Cardiac septum (tissue), 1 donor: ENCODE data around the gene LYRM9. TPM values are rescaled to one million over a fixed set of nuclear protein-coding genes. Genes with fewer than 3 reads are reported as not detected.
"Not testable (repeated sequence)": the region's sequence is repeated elsewhere in the genome, so short reads cannot be mapped to it uniquely, and the experiment has no call there.

ENCODE experiments used
- DNase-seq: peaks from one replicate; pipeline ENCODE4 v3.0.0-alpha.2; 2020; ENCODE audit warnings: low spot score
- intact Hi-C: fragments of 100-400 bp; cut with DNase I; formaldehyde crosslinking; loops from one replicate; pipeline ENCODE4 v1.14.0; 2022
- long read RNA-seq: library from polyadenylated mRNA; unstranded; transcript quantifications from one replicate; pipeline ENCODE4 v2.0.0, GENCODE V29; 2021
- total RNA-seq: library from RNA; stranded (reverse); fragmentation: NEBNext Ultra II Directional; extraction: Animal tissue kit (Norgen Biotek cat#: 25700); gene quantifications from one replicate; pipeline ENCODE4 v1.2.1, GENCODE V29; 2021
- donor health status: DM: no; HTN: no; CAD: no.

Gene LYRM9
- total RNA-seq = 8.8 TPM
- long read RNA-seq, partial matches to known transcripts = 2 of 6 reads
- long read RNA-seq, other reads (novel, unspliced or antisense) = 1 of 6 reads

- intact Hi-C loops = loop anchor here (10.0 kb wide), 3 partner anchors 142 to 362 kb away; no protein-coding TSS in a partner anchor
- DNase-seq = peak; percentile 97
Observed at GRCh38 chr17:27892866-27893769, at the start of gene LYRM9. Gene LYRM9, minus strand, starts transcription at chr17:27893365. Its CDS starts 10,671 bp downstream, at chr17:27882694.

- DNase-seq = no peak
- intact Hi-C loops = no loop called here
Observed at GRCh38 chr17:27940503-27941428, 47.6 kb upstream of the LYRM9 start.

GRCh38 chr17:27939474-27940465, 46.6 kb upstream of the LYRM9 start:
- intact Hi-C loops = no loop called here

GRCh38 chr17:27938864-27939263, 45.7 kb upstream of the LYRM9 start:
- no peak for DNase-seq
- intact Hi-C loops = no loop called here

More at GRCh38 chr17:27939474-27940465, 46.6 kb upstream of the LYRM9 start:
- DNase-seq = no peak

GRCh38 chr17:27938241-27938640, 45.1 kb upstream of the LYRM9 start:
- intact Hi-C loops = no loop called here
- DNase-seq = no peak

- DNase-seq = no peak
- intact Hi-C loops = no loop called here
Observed at GRCh38 chr17:27937025-27937546, 43.9 kb upstream of the LYRM9 start.

- intact Hi-C loops = no loop called here
- DNase-seq = no peak
Observed at GRCh38 chr17:27930000-27930399, 36.8 kb upstream of the LYRM9 start.

GRCh38 chr17:27928587-27928986, 35.4 kb upstream of the LYRM9 start:
- DNase-seq = no peak
- intact Hi-C loops = no loop called here

GRCh38 chr17:27927781-27928180, 34.6 kb upstream of the LYRM9 start:
- intact Hi-C loops = no loop called here
- no peak for DNase-seq

GRCh38 chr17:27921599-27921998, 28.4 kb upstream of the LYRM9 start:
- no peak for DNase-seq
- intact Hi-C loops = no loop called here

- intact Hi-C loops = no loop called here
Observed at GRCh38 chr17:27921077-27921476, 27.9 kb upstream of the LYRM9 start.

GRCh38 chr17:27920569-27920968, 27.4 kb upstream of the LYRM9 start:
- DNase-seq = no peak
- intact Hi-C loops = no loop called here

More at GRCh38 chr17:27921077-27921476, 27.9 kb upstream of the LYRM9 start:
- DNase-seq = no peak

GRCh38 chr17:27919079-27919478, 25.9 kb upstream of the LYRM9 start:
- DNase-seq = no peak
- intact Hi-C loops = no loop called here

GRCh38 chr17:27918498-27918897, 25.3 kb upstream of the LYRM9 start:
- intact Hi-C loops = no loop called here
- DNase-seq = no peak

- intact Hi-C loops = no loop called here
- DNase-seq = no peak
Observed at GRCh38 chr17:27917000-27917399, 23.8 kb upstream of the LYRM9 start.

- intact Hi-C loops = no loop called here
Observed at GRCh38 chr17:27915709-27916108, 22.5 kb upstream of the LYRM9 start.

GRCh38 chr17:27914382-27914781, 21.2 kb upstream of the LYRM9 start:
- intact Hi-C loops = no loop called here
- no peak for DNase-seq

More at GRCh38 chr17:27915709-27916108, 22.5 kb upstream of the LYRM9 start:
- DNase-seq = no peak

- intact Hi-C loops = no loop called here
- no peak for DNase-seq
Observed at GRCh38 chr17:27912964-27913363, 19.8 kb upstream of the LYRM9 start.

GRCh38 chr17:27912299-27912698, 19.1 kb upstream of the LYRM9 start:
- DNase-seq, intact Hi-C loops: not testable (repeated sequence)
